GM12878 (cell line): ENCODE results near the gene MOV10L1. TPM values are rescaled to one million over a fixed set of nuclear protein-coding genes. Genes with fewer than 3 reads are reported as not detected.
A peak's percentile ranks its signal among the peaks of the same experiment; 100 is the strongest.

Experiments used
- ATAC-seq: fragments of 200-7000 bp; cut with Tn5 transposase; 3 replicates; pipeline ENCODE4 v1.9.1; 2020; ENCODE audit warnings: mild to moderate bottlenecking, moderate library complexity
- BruUV-seq: library from RNA; stranded (reverse); fragments of 400-500 nt; replicated peaks from 2 replicates; lab custom pipeline; 2021; lab: Mats Ljungman, UMichigan
- CTCF ChIA-PET: fragments of 300-600 bp; sonication (Branson Sonifier 250); formaldehyde crosslinking; extraction: SDS; loops from one replicate; lab custom pipeline; 2021; ENCODE audit warnings: inconsistent platforms; lab: Yijun Ruan, JAX
- POLR2A ChIA-PET: fragments of 350-600 bp; formaldehyde crosslinking; extraction: SDS; loops from one replicate; lab custom pipeline; 2021; ENCODE audit warnings: inconsistent platforms; lab: Charles Lee
- RAD21 ChIA-PET: fragments of 300-600 bp; sonication (Branson Sonifier 250); formaldehyde crosslinking; loops from one replicate; lab custom pipeline; 2023; ENCODE audit warnings: antibody characterized with exemption; ENCODE audit not compliant: unreplicated experiment; lab: Charles Lee
- SMC1A ChIA-PET: fragments of 300-600 bp; sonication (Branson Sonifier 250); formaldehyde crosslinking; loops from one replicate; lab custom pipeline; 2023; ENCODE audit not compliant: unreplicated experiment, uncharacterized antibody; lab: Charles Lee
- DNase-seq: peaks from one replicate; pipeline ENCODE4 v3.0.0-alpha.2; 2011; ENCODE audit warnings: low read depth, low spot score
- FAIRE-seq: peaks from 3 replicates; lab custom pipeline; 2011; peaks lifted over from hg19 to GRCh38; lab: Jason Lieb, UNC
- H2AFZ ChIP-seq: 2 replicates; pipeline ENCODE4 v1.6.0; 2011; ENCODE audit warnings: low read depth, low read length, control low read depth; ENCODE audit not compliant: control insufficient read depth
- H3K27ac ChIP-seq: 2 replicates; pipeline ENCODE4 v1.5.1; 2011; ENCODE audit warnings: control low read depth; ENCODE audit not compliant: control insufficient read depth, insufficient read depth
- H3K27me3 ChIP-seq, 2 experiments: replicated peaks in 1 of 2; 2 replicates each; pipeline versions ENCODE4 v1.6.0 to v1.6.1; 2011; ENCODE audit warnings: low read length in 1 of 2; ENCODE audit not compliant: control insufficient read depth in 2 of 2, insufficient read depth in 2 of 2
- H3K36me3 ChIP-seq, 2 experiments: 2 replicates each; pipeline ENCODE4 v1.5.1; 2011; ENCODE audit warnings: low read length in 1 of 2; ENCODE audit not compliant: control insufficient read depth in 2 of 2, insufficient read depth in 2 of 2
- H3K4me1 ChIP-seq: 2 replicates; pipeline ENCODE4 v1.6.1; 2011; ENCODE audit warnings: mild to moderate bottlenecking, low read length, moderate library complexity, mixed read lengths; ENCODE audit not compliant: control insufficient read depth, insufficient read depth
- H3K4me2 ChIP-seq: 2 replicates; pipeline ENCODE4 v1.6.0; 2011; ENCODE audit warnings: control low read depth; ENCODE audit not compliant: control insufficient read depth, insufficient read depth
- H3K4me3 ChIP-seq: fragments of 200-600 bp; sonication (generic); 2 replicates; pipeline ENCODE4 v1.5.1; 2016
- H3K79me2 ChIP-seq: 2 replicates; pipeline ENCODE4 v1.6.0; 2011; ENCODE audit warnings: low read length; ENCODE audit not compliant: control insufficient read depth, insufficient read depth
- H3K9ac ChIP-seq: 2 replicates; pipeline ENCODE4 v1.8.0; 2011; ENCODE audit warnings: low read length, control low read depth, mixed read lengths; ENCODE audit not compliant: control insufficient read depth, insufficient read depth
- H3K9me3 ChIP-seq: replicated peaks from 3 replicates; pipeline ENCODE4 v1.5.1; 2011; ENCODE audit warnings: mild to moderate bottlenecking, low read length; ENCODE audit not compliant: control insufficient read depth, insufficient read depth
- H4K20me1 ChIP-seq: 2 replicates; pipeline ENCODE4 v1.6.0; 2011; ENCODE audit not compliant: control insufficient read depth, insufficient read depth
- CUX1 ChIP-seq: IDR thresholded peaks from 2 replicates; pipeline ENCODE4 v1.6.1; 2012; ENCODE audit warnings: improper control_type of control experiment, low read depth, low read length; ENCODE audit not compliant: insufficient replicate concordance
- KAT2A ChIP-seq: conservative IDR thresholded peaks from 2 replicates; pipeline ENCODE4 v1.6.1; 2011; ENCODE audit warnings: low read depth, low read length; ENCODE audit not compliant: control insufficient read depth
- POLR2A ChIP-seq: IDR thresholded peaks from 2 replicates; pipeline ENCODE4 v1.6.1; 2011; ENCODE audit warnings: low read depth, mild to moderate bottlenecking, low read length
- RELB ChIP-seq: fragments of 450-650 bp; IDR thresholded peaks from 2 replicates; pipeline ENCODE4 v1.6.1; 2017; ENCODE audit warnings: low read depth, mild to moderate bottlenecking, moderate library complexity
- RFX5 ChIP-seq: IDR thresholded peaks from 2 replicates; pipeline ENCODE4 v1.6.1; 2011; ENCODE audit warnings: low read depth, low read length, improper control_type of control experiment
- SMC3 ChIP-seq: IDR thresholded peaks from 2 replicates; pipeline ENCODE4 v1.6.1; 2011; ENCODE audit warnings: low read length, improper control_type of control experiment, borderline replicate concordance
- SUPT20H ChIP-seq: IDR thresholded peaks from 2 replicates; pipeline ENCODE4 v1.6.1; 2011; ENCODE audit warnings: low read depth, mild to moderate bottlenecking, low read length, moderate library complexity, borderline replicate concordance; ENCODE audit not compliant: control insufficient read depth
- YY1 ChIP-seq: IDR thresholded peaks from 2 replicates; pipeline ENCODE4 v1.6.1; 2011; ENCODE audit warnings: low read depth, mild to moderate bottlenecking, low read length
- WGBS: methylation state at CpG from one replicate; pipeline ENCODE4 v1.1.6; 2016; ENCODE audit warnings: low lambda C conversion rate; ENCODE audit not compliant: insufficient replicate concordance, insufficient coverage; ENCODE audit errors: missing lambda C conversion rate; 5-methylcytosine and 5-hydroxymethylcytosine counted together
- in situ Hi-C: fragments of 300-500 bp; cut with MboI; formaldehyde crosslinking; loops from 9 replicates; pipeline ENCODE4 v1.14.3; 2018; ENCODE audit warnings: mixed read lengths
- intact Hi-C: fragments of 100-400 bp; cut with micrococcal nuclease; formaldehyde crosslinking; loops from one replicate; pipeline ENCODE4 v1.14.2; 2022; ENCODE audit not compliant: unreplicated experiment
- polyA plus RNA-seq, 11 experiments: library from polyadenylated mRNA; depleted of rRNA in 4 of 11; unstranded in 6 of 11; stranded (reverse) in 5 of 11; fragments of >200 nt; fragmentation: Nextera tagmentation in 4 of 11; fragmentation: Illumina TruSeq in 1 of 11; extraction: Ambion mirVana in 4 of 11; extraction: Trizol in 1 of 11; gene quantifications; 1 replicate in 1 of 11; 2 replicates in 10 of 11; pipeline versions ENCODE4 v1.2.1 to v1.2.3, GENCODE V29; 2011 to 2016; ENCODE audit warnings: inconsistent platforms in 2 of 11, missing spikeins in 2 of 11, low read depth in 1 of 11
- total RNA-seq, 4 experiments: library from RNA; depleted of rRNA in 3 of 4; stranded (reverse); fragments of >200 nt in 3 of 4; fragmentation: Illumina TruSeq in 1 of 4; extraction: Trizol in 1 of 4; gene quantifications; 2 replicates each; pipeline versions ENCODE4 v1.2.1 to v1.2.3, GENCODE V29; 2013 to 2021

The MOV10L1 gene
- total and polyA plus RNA-seq, 10 of the 15 experiments (the other 5 are each of a cell fraction or from before 2014, with no cell fraction given), result 0.22 TPM; not detected in 9

GRCh38 chr22:50209893-50210292, 120.1 kb downstream of the MOV10L1 start (continued):
- TF ChIP-seq CUX1 (no peak), YY1 (peak; percentile 54; the same call in 1 of the 2 replicates), KAT2A (no peak), SUPT20H (no peak)

DNA sequence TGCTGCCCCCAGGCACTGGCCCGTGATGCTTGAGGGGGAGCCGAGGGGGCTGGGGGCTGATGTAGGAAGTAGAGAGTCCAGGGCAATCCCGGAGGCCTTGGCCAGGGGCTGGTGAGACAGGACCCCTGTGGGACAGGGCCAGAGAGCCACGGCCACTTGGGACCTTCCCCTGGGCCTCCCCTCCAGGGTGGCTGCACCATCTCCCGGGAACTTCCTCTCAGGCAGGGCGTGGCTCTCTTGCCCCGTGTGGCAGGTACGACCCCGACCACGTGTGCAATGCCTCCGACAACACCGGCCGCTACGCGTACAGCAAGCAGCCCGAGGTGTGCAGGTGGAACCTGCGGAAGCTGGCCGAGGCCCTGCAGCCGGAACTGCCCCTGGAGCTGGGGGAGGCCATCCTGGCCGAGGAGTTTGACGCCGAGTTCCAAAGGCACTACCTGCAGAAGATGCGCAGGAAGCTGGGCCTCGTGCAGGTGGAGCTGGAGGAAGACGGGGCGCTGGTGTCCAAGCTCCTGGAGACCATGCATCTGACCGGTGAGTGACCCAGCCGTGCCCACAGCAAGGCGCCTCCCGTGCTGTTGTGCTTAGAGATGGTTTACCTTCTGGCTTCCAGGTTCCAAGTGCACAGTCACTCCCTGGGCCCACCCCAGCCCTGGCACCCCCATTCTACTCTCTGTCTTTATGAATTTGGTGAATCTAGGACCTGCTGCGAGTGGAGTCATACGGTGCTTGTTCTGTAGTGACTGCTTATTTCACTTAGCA, 120.8 kb downstream of the MOV10L1 start:
- WGBS, result 84% methylated on average over 32 of the region's 32 CpGs
- no peak for TF ChIP-seq SMC3
- peak; percentile 43; the same call in 1 of the 2 replicates for TF ChIP-seq POLR2A
- no peak for TF ChIP-seq RELB
- no peak for TF ChIP-seq RFX5
- POLR2A ChIA-PET, result interaction anchor here (0.5 to 0.6 kb wide), 2 partner anchors 53 to 453 kb away, joined by 4 to 6 read pairs; no protein-coding TSS in a partner anchor
- H3K4me3 ChIP-seq, result no peak overlapping the region
- DNase-seq (no peak), ATAC-seq (no peak), FAIRE-seq (no peak)
- RAD21 ChIA-PET, result no interaction called here
- no peaks in the 10 kb centered on the region; the same call in 1 of the 2 replicates for H4K20me1 ChIP-seq
- H3K27ac ChIP-seq, result no peak overlapping the region
- SMC1A ChIA-PET, result no interaction called here
- no peaks in the 10 kb centered on the region for H3K9me3 ChIP-seq
- H2AFZ ChIP-seq, result no peak overlapping the region
- H3K4me1 ChIP-seq, result no peaks in the 10 kb centered on the region
- H3K4me2 ChIP-seq, result no peak overlapping the region
- BruUV-seq, result no TSS peak
- H3K79me2 ChIP-seq, result no peaks in the 10 kb centered on the region; the same call in 1 of the 2 replicates
- in situ Hi-C loops (loop anchor here (5.0 kb wide), 1 partner anchor 63 kb away; no protein-coding TSS in a partner anchor), intact Hi-C loops (no loop called here)
- H3K9ac ChIP-seq, result no peak overlapping the region
- H3K27me3 ChIP-seq, result no peaks in the 10 kb centered on the region
- CTCF ChIA-PET, result interaction anchor here (0.7 to 4.0 kb wide), 4 partner anchors 45 to 443 kb away, joined by 3 to 15 read pairs (median 4); no protein-coding TSS in a partner anchor
- H3K36me3 ChIP-seq, result peaks cover 7 to 22% of the 10 kb centered on the region in 2 experiments; a peak in 3 of 4 replicates
